WTC11 (cell line): ENCODE measurements around the gene ZYG11B. TPM values are rescaled to one million over a fixed set of nuclear protein-coding genes. Genes with fewer than 3 reads are reported as not detected.

Experiments
- ATAC-seq: fragments of 200-7000 bp; cut with Tn5 transposase; 2 replicates; pipeline ENCODE4 v1.10.0; 2021; ENCODE audit warnings: mild to moderate bottlenecking, moderate library complexity
- CTCF ChIA-PET: fragments of 300-600 bp; sonication (Branson Sonifier 250); formaldehyde crosslinking; loops from one replicate; lab custom pipeline; 2021; ENCODE audit warnings: antibody characterized with exemption; lab: Charles Lee
- POLR2A ChIA-PET: fragments of 350-600 bp; sonication (Branson Sonifier 250); formaldehyde crosslinking; loops from one replicate; lab custom pipeline; 2021; ENCODE audit warnings: antibody characterized with exemption; lab: Charles Lee
- DNase-seq: peaks from one replicate; pipeline ENCODE4 v3.0.0; 2021; ENCODE audit warnings: low spot score
- H3K27ac Mint-ChIP-seq: 2 replicates; pipeline ENCODE4 v1.8.0; 2021; ENCODE audit warnings: mixed read lengths
- H3K27me3 Mint-ChIP-seq: 2 replicates; pipeline ENCODE4 v1.8.0; 2021; ENCODE audit warnings: low read depth, mild to moderate bottlenecking, moderate library complexity, mixed read lengths
- H3K36me3 Mint-ChIP-seq: 2 replicates; pipeline ENCODE4 v1.8.0; 2021; ENCODE audit warnings: mixed read lengths
- H3K4me1 Mint-ChIP-seq: 2 replicates; pipeline ENCODE4 v1.8.0; 2022; ENCODE audit warnings: mixed read lengths
- H3K4me3 Mint-ChIP-seq: 2 replicates; pipeline ENCODE4 v1.8.0; 2021; ENCODE audit warnings: mild to moderate bottlenecking, moderate library complexity, mixed read lengths
- H3K9me3 Mint-ChIP-seq: 2 replicates; pipeline ENCODE4 v1.8.0; 2021; ENCODE audit warnings: mixed read lengths
- ATF1 ChIP-seq: sonication (generic); formaldehyde crosslinking; IDR thresholded peaks from 2 replicates; pipeline ENCODE4 v1.8.1; 2023; ENCODE audit warnings: mild to moderate bottlenecking, moderate library complexity, missing genetic modification reagents
- CBFB ChIP-seq: sonication (generic); formaldehyde crosslinking; IDR thresholded peaks from 2 replicates; pipeline ENCODE4 v1.8.1; 2022; ENCODE audit warnings: mild to moderate bottlenecking, low read depth, missing genetic modification reagents
- CREM ChIP-seq: sonication (generic); formaldehyde crosslinking; IDR thresholded peaks from 2 replicates; pipeline ENCODE4 v1.8.1; 2022; ENCODE audit warnings: mild to moderate bottlenecking, missing genetic modification reagents, moderate library complexity
- GRHL2 ChIP-seq: fragments of 250-450 bp; sonication (Bioruptor Pico); IDR thresholded peaks from 2 replicates; pipeline ENCODE4 v1.8.0; 2022; ENCODE audit warnings: mild to moderate bottlenecking, moderate library complexity; ENCODE audit not compliant: insufficient replicate concordance, severe bottlenecking
- HMGA2 ChIP-seq: fragments of 250-450 bp; sonication (Bioruptor Pico); IDR thresholded peaks from 2 replicates; pipeline ENCODE4 v1.4.0; 2021; ENCODE audit warnings: mild to moderate bottlenecking, moderate library complexity
- MYBL2 ChIP-seq: sonication (generic); formaldehyde crosslinking; IDR thresholded peaks from 2 replicates; pipeline ENCODE4 v1.8.1; 2023; ENCODE audit warnings: mild to moderate bottlenecking, moderate library complexity, missing genetic modification reagents
- NR1H2 ChIP-seq: sonication (generic); formaldehyde crosslinking; IDR thresholded peaks from 2 replicates; pipeline ENCODE4 v1.9.0; 2021; ENCODE audit warnings: mild to moderate bottlenecking, moderate library complexity, missing genetic modification reagents
- NR2C2 ChIP-seq: sonication (generic); formaldehyde crosslinking; IDR thresholded peaks from 2 replicates; pipeline ENCODE4 v1.8.0; 2022; ENCODE audit warnings: mild to moderate bottlenecking, missing genetic modification reagents
- TEAD4 ChIP-seq: sonication (generic); formaldehyde crosslinking; IDR thresholded peaks from 2 replicates; pipeline ENCODE4 v1.8.0; 2022; ENCODE audit warnings: mild to moderate bottlenecking, missing genetic modification reagents
- ZBTB21 ChIP-seq: sonication (generic); formaldehyde crosslinking; IDR thresholded peaks from 2 replicates; pipeline ENCODE4 v1.8.1; 2023; ENCODE audit warnings: mild to moderate bottlenecking, missing genetic modification reagents, borderline replicate concordance
- ZNF138 ChIP-seq: sonication (generic); formaldehyde crosslinking; conservative IDR thresholded peaks from 2 replicates; pipeline ENCODE4 v1.8.1; 2022; ENCODE audit warnings: mild to moderate bottlenecking, moderate library complexity, missing genetic modification reagents
- total RNA-seq: library from RNA; stranded (reverse); gene quantifications from 3 replicates; pipeline ENCODE4 v1.2.3, GENCODE V29; 2021
- TF ChIP-seq, protein P1 (sequence below): fragments of 250-450 bp; sonication (Bioruptor Pico); conservative IDR thresholded peaks from 2 replicates; pipeline ENCODE4 v1.9.0; 2021; ENCODE audit warnings: mild to moderate bottlenecking
- TF ChIP-seq, protein P2 (sequence below): sonication (generic); formaldehyde crosslinking; IDR thresholded peaks from 2 replicates; pipeline ENCODE4 v1.8.1; 2022; ENCODE audit warnings: mild to moderate bottlenecking, moderate library complexity, missing genetic modification reagents
- TF ChIP-seq, protein P3 (sequence below): sonication (generic); formaldehyde crosslinking; IDR thresholded peaks from 2 replicates; pipeline ENCODE4 v1.8.1; 2023; ENCODE audit warnings: mild to moderate bottlenecking, moderate library complexity, missing genetic modification reagents
- TF ChIP-seq, protein P4 (sequence below): sonication (generic); formaldehyde crosslinking; IDR thresholded peaks from 2 replicates; pipeline ENCODE4 v1.8.1; 2023; ENCODE audit warnings: mild to moderate bottlenecking, missing genetic modification reagents, moderate library complexity
- TF ChIP-seq, protein P5 (sequence below): sonication (generic); formaldehyde crosslinking; IDR thresholded peaks from 2 replicates; pipeline ENCODE4 v1.8.0; 2023; ENCODE audit warnings: missing genetic modification reagents, mild to moderate bottlenecking, borderline replicate concordance
- TF ChIP-seq, protein P6 (sequence below): sonication (generic); formaldehyde crosslinking; IDR thresholded peaks from 2 replicates; pipeline ENCODE4 v1.8.1; 2022; ENCODE audit warnings: mild to moderate bottlenecking, missing genetic modification reagents, moderate library complexity, borderline replicate concordance
- TF ChIP-seq, protein P7 (sequence below): sonication (generic); formaldehyde crosslinking; IDR thresholded peaks from 2 replicates; pipeline ENCODE4 v1.8.0; 2022; ENCODE audit warnings: mild to moderate bottlenecking, missing genetic modification reagents

ZYG11B gene
- total RNA-seq, 1 experiment from 2014 or later: 19.2 TPM

DNA sequence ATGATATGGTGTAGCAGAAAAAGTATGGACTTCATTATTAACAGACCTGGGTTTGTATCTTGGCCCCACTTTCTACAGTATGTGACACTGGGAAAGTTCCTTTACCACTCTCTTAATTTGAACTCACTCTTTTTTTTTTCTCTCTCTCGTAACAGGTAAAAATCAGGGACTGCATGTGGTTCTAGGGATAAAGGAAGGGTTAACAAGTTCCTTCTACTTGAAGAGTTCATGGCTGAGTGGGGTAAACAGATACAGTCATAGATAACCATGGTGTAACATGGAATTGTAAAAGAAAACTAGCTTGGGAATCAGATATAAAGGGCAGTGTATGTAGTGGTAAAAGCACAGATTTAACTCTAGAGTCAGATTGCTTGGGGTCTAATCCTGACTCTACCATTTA, 21.2 kb downstream of the ZYG11B start:
- H3K9me3 Mint-ChIP-seq: no peaks in the 10 kb centered on the region
- TF ChIP-seq, protein P1, sequence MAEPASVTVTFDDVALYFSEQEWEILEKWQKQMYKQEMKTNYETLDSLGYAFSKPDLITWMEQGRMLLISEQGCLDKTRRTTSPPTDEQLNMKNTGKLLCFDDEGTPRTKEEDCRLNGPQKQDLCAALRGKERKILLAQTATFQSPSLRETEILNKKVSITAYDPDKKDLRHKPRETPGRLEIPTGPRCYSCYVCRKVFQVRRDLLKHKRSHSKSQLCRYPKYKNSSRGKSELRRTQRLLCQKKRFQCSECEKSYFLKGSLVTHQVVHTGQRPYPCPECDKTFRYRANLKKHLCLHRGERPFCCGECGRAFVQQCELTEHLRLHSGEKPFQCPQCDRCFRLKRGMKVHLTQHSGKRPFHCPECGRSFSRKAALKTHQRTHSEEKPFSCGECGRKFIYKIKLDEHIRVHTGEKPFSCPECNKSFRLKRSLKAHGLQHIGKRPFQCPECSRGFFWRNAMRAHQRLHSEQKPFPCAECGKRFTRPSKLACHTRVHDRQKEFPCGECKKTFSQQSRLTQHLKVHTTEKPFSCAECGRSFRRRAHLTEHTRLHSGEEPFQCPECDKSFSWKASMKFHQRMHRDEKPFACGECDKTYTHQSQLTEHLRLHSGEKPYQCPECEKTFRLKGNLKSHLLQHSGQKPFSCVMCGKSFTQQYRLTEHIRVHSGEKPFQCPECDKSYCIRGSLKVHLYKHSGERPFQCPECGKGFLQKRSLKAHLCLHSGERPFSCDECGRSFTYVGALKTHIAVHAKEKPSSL (CRISPR knock-in tag): no peak
- TF ChIP-seq, protein P2, sequence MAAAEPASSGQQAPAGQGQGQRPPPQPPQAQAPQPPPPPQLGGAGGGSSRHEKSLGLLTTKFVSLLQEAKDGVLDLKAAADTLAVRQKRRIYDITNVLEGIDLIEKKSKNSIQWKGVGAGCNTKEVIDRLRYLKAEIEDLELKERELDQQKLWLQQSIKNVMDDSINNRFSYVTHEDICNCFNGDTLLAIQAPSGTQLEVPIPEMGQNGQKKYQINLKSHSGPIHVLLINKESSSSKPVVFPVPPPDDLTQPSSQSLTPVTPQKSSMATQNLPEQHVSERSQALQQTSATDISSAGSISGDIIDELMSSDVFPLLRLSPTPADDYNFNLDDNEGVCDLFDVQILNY: no peak
- TF ChIP-seq, protein P3, sequence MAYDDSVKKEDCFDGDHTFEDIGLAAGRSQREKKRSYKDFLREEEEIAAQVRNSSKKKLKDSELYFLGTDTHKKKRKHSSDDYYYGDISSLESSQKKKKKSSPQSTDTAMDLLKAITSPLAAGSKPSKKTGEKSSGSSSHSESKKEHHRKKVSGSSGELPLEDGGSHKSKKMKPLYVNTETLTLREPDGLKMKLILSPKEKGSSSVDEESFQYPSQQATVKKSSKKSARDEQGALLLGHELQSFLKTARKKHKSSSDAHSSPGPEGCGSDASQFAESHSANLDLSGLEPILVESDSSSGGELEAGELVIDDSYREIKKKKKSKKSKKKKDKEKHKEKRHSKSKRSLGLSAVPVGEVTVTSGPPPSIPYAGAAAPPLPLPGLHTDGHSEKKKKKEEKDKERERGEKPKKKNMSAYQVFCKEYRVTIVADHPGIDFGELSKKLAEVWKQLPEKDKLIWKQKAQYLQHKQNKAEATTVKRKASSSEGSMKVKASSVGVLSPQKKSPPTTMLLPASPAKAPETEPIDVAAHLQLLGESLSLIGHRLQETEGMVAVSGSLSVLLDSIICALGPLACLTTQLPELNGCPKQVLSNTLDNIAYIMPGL: no peak
- TF ChIP-seq NR2C2 (CRISPR knock-in tag) (no peak), MYBL2 (CRISPR knock-in tag) (no peak), ZNF138 (no peak), TEAD4 (CRISPR knock-in tag) (no peak), NR1H2 (CRISPR knock-in tag) (no peak), GRHL2 (no peak), ATF1 (CRISPR knock-in tag) (no peak), CREM (CRISPR knock-in tag) (no peak), HMGA2 (CRISPR knock-in tag) (no peak), ZBTB21 (CRISPR knock-in tag) (no peak), CBFB (no peak)
- TF ChIP-seq, protein P4, sequence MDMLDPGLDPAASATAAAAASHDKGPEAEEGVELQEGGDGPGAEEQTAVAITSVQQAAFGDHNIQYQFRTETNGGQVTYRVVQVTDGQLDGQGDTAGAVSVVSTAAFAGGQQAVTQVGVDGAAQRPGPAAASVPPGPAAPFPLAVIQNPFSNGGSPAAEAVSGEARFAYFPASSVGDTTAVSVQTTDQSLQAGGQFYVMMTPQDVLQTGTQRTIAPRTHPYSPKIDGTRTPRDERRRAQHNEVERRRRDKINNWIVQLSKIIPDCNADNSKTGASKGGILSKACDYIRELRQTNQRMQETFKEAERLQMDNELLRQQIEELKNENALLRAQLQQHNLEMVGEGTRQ (CRISPR knock-in tag): no peak
- TF ChIP-seq, protein P5, sequence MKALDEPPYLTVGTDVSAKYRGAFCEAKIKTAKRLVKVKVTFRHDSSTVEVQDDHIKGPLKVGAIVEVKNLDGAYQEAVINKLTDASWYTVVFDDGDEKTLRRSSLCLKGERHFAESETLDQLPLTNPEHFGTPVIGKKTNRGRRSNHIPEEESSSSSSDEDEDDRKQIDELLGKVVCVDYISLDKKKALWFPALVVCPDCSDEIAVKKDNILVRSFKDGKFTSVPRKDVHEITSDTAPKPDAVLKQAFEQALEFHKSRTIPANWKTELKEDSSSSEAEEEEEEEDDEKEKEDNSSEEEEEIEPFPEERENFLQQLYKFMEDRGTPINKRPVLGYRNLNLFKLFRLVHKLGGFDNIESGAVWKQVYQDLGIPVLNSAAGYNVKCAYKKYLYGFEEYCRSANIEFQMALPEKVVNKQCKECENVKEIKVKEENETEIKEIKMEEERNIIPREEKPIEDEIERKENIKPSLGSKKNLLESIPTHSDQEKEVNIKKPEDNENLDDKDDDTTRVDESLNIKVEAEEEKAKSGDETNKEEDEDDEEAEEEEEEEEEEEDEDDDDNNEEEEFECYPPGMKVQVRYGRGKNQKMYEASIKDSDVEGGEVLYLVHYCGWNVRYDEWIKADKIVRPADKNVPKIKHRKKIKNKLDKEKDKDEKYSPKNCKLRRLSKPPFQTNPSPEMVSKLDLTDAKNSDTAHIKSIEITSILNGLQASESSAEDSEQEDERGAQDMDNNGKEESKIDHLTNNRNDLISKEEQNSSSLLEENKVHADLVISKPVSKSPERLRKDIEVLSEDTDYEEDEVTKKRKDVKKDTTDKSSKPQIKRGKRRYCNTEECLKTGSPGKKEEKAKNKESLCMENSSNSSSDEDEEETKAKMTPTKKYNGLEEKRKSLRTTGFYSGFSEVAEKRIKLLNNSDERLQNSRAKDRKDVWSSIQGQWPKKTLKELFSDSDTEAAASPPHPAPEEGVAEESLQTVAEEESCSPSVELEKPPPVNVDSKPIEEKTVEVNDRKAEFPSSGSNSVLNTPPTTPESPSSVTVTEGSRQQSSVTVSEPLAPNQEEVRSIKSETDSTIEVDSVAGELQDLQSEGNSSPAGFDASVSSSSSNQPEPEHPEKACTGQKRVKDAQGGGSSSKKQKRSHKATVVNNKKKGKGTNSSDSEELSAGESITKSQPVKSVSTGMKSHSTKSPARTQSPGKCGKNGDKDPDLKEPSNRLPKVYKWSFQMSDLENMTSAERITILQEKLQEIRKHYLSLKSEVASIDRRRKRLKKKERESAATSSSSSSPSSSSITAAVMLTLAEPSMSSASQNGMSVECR (CRISPR knock-in tag): no peak
- TF ChIP-seq, protein P6, sequence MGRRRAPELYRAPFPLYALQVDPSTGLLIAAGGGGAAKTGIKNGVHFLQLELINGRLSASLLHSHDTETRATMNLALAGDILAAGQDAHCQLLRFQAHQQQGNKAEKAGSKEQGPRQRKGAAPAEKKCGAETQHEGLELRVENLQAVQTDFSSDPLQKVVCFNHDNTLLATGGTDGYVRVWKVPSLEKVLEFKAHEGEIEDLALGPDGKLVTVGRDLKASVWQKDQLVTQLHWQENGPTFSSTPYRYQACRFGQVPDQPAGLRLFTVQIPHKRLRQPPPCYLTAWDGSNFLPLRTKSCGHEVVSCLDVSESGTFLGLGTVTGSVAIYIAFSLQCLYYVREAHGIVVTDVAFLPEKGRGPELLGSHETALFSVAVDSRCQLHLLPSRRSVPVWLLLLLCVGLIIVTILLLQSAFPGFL (CRISPR knock-in tag): no peak
- TF ChIP-seq, protein P7, sequence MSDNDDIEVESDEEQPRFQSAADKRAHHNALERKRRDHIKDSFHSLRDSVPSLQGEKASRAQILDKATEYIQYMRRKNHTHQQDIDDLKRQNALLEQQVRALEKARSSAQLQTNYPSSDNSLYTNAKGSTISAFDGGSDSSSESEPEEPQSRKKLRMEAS (CRISPR knock-in tag): no peak
- no peaks in the 10 kb centered on the region; the same call in 1 of the 2 replicates for H3K27me3 Mint-ChIP-seq
- ChIA-PET POLR2A (no interaction called here), CTCF (interaction anchor here (1.3 kb wide), 1 partner anchor 45 kb away, joined by 5 read pairs; no protein-coding TSS in a partner anchor)
- no peak overlapping the region for H3K4me3 Mint-ChIP-seq
- H3K27ac Mint-ChIP-seq: peak overlapping the region; percentile 50
- H3K36me3 Mint-ChIP-seq: no peaks in the 10 kb centered on the region
- peaks cover 8% of the 10 kb centered on the region for H3K4me1 Mint-ChIP-seq
- DNase-seq (no peak), ATAC-seq (no peak)
